ENCODE results near the gene ARL17B. TPM values are rescaled to one million over a fixed set of nuclear protein-coding genes. Genes with fewer than 3 reads are reported as not detected.
"Not testable (repeated sequence)": the region's sequence is repeated elsewhere in the genome, so short reads cannot be mapped to it uniquely, and the experiment has no call there.

The ARL17B gene
- 3.6 TPM for polyA plus RNA-seq (2012; ENCODE audit: insufficient read length, low read depth)

GRCh38 chr17:46361755-46362154 is at the start of gene ARL17B:
ARL17B (minus strand) TSS chr17:46361766; CDS start chr17:46358397, 3,369 bp downstream.
- TF ChIP-seq FOXP2 (optimal IDR thresholded peaks at IDR 0.05; ENCODE audit: borderline replicate concordance, extremely low read depth, extremely low read length, insufficient read depth); TAF1 (IDR thresholded peaks at IDR 0.05; ENCODE audit: borderline replicate concordance, insufficient read depth, low read length); POLR2AphosphoS5 (IDR thresholded peaks at IDR 0.05; ENCODE audit: low read depth, low read length): not testable (repeated sequence)

GRCh38 chr17:46294831-46295230 is 66.7 kb downstream of the ARL17B start, which contains the start of gene LRRC37A:
LRRC37A (plus strand) TSS chr17:46295131; CDS start chr17:46295134, 3 bp downstream.
- TF ChIP-seq SIN3A (IDR thresholded peaks at IDR 0.05; ENCODE audit: borderline replicate concordance, insufficient read depth, low read length); POLR2AphosphoS5 (IDR thresholded peaks at IDR 0.05; ENCODE audit: low read depth, low read length); REST (IDR thresholded peaks at IDR 0.05; ENCODE audit: insufficient read depth in 1 of 2, low read depth in 2 of 2, low read length in 2 of 2): not testable (repeated sequence)

- no peak for TF ChIP-seq SIN3A (IDR thresholded peaks at IDR 0.05; ENCODE audit: borderline replicate concordance, insufficient read depth, low read length)
- no peak for TF ChIP-seq FOXP2 (optimal IDR thresholded peaks at IDR 0.05; ENCODE audit: borderline replicate concordance, extremely low read depth, extremely low read length, insufficient read depth)
- TF ChIP-seq POLR2AphosphoS5 (IDR thresholded peaks at IDR 0.05; ENCODE audit: low read depth, low read length) = no peak
- TF ChIP-seq REST (IDR thresholded peaks at IDR 0.05; ENCODE audit: insufficient read depth in 1 of 2, low read depth in 2 of 2, low read length in 2 of 2) = no peak
- no peak for TF ChIP-seq TAF1 (IDR thresholded peaks at IDR 0.05; ENCODE audit: borderline replicate concordance, insufficient read depth, low read length)
Measured at GRCh38 chr17:46274238-46274637, 87.3 kb downstream of the ARL17B start.

GRCh38 chr17:46273541-46274236 is 87.9 kb downstream of the ARL17B start:
- TF ChIP-seq FOXP2 (optimal IDR thresholded peaks at IDR 0.05; ENCODE audit: borderline replicate concordance, extremely low read depth, extremely low read length, insufficient read depth) (no peak), TAF1 (IDR thresholded peaks at IDR 0.05; ENCODE audit: borderline replicate concordance, insufficient read depth, low read length) (no peak), SIN3A (IDR thresholded peaks at IDR 0.05; ENCODE audit: borderline replicate concordance, insufficient read depth, low read length) (no peak), REST (IDR thresholded peaks at IDR 0.05; ENCODE audit: insufficient read depth in 1 of 2, low read depth in 2 of 2, low read length in 2 of 2) (no peak), POLR2AphosphoS5 (IDR thresholded peaks at IDR 0.05; ENCODE audit: low read depth, low read length) (no peak)

- TF ChIP-seq SIN3A (IDR thresholded peaks at IDR 0.05; ENCODE audit: borderline replicate concordance, insufficient read depth, low read length) (no peak), REST (IDR thresholded peaks at IDR 0.05; ENCODE audit: insufficient read depth in 1 of 2, low read depth in 2 of 2, low read length in 2 of 2) (0 out of 4 replicates have a peak, but pooled peaks have one; percentile 38 to 59), TAF1 (IDR thresholded peaks at IDR 0.05; ENCODE audit: borderline replicate concordance, insufficient read depth, low read length) (no peak), FOXP2 (optimal IDR thresholded peaks at IDR 0.05; ENCODE audit: borderline replicate concordance, extremely low read depth, extremely low read length, insufficient read depth) (no peak)
Measured at GRCh38 chr17:46270032-46270431, 91.5 kb downstream of the ARL17B start.
